Peyer's patch (tissue), 4 donors: ENCODE measurements around the gene SLC25A21.

Source experiments
- CTCF ChIP-seq, 6 experiments: fragments of 450-650 bp in 4 of 6; fragments of 200-600 bp in 2 of 6; sonication (generic) in 1 of 6; IDR thresholded peaks; one replicate each; pipeline ENCODE4 v1.5.1; 2017 to 2019; ENCODE audit warnings: antibody characterized with exemption in 6 of 6, mild to moderate bottlenecking in 3 of 6, moderate library complexity in 1 of 6
- POLR2A ChIP-seq, 2 donors: fragments of 450-650 bp; IDR thresholded peaks; one replicate each; pipeline ENCODE4 v1.5.1; 2017; ENCODE audit warnings: antibody characterized with exemption in 2 of 2, mild to moderate bottlenecking in 2 of 2, moderate library complexity in 2 of 2

GRCh38 chr14:36653962-36654793 lies 518.2 kb downstream of the SLC25A21 start:
- TF ChIP-seq CTCF (IDR thresholded peaks at IDR 0.05) (no peak), POLR2A (IDR thresholded peaks at IDR 0.05) (no peak)
